SU-DHL-6 (cell line): ENCODE measurements around the gene BAD.

Experiments used
- EZH2phosphoT487 ChIP-seq: fragments of 200-600 bp; sonication (generic), shearing (Covaris generic); conservative IDR thresholded peaks from 2 replicates; pipeline ENCODE4 v1.6.1; 2018; ENCODE audit warnings: mild to moderate bottlenecking, antibody characterized with exemption, low read length, moderate library complexity, mixed read lengths
- TF ChIP-seq, protein P1 (sequence below): fragments of 200-600 bp; sonication (generic); IDR thresholded peaks from one replicate; pipeline ENCODE4 v1.5.1; 2017; ENCODE audit warnings: antibody characterized with exemption, mild to moderate bottlenecking, low read length, moderate library complexity; ENCODE audit not compliant: insufficient read depth, poor library complexity, severe bottlenecking

GRCh38 chr11:64316672-64317324 is 32.3 kb upstream of the BAD start:
- TF ChIP-seq, protein P1, sequence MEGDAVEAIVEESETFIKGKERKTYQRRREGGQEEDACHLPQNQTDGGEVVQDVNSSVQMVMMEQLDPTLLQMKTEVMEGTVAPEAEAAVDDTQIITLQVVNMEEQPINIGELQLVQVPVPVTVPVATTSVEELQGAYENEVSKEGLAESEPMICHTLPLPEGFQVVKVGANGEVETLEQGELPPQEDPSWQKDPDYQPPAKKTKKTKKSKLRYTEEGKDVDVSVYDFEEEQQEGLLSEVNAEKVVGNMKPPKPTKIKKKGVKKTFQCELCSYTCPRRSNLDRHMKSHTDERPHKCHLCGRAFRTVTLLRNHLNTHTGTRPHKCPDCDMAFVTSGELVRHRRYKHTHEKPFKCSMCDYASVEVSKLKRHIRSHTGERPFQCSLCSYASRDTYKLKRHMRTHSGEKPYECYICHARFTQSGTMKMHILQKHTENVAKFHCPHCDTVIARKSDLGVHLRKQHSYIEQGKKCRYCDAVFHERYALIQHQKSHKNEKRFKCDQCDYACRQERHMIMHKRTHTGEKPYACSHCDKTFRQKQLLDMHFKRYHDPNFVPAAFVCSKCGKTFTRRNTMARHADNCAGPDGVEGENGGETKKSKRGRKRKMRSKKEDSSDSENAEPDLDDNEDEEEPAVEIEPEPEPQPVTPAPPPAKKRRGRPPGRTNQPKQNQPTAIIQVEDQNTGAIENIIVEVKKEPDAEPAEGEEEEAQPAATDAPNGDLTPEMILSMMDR, result no peak
- no peak for TF ChIP-seq EZH2phosphoT487
